ENCODE measurements around the gene ADCY10. TPM values are rescaled to one million over a fixed set of nuclear protein-coding genes. Genes with fewer than 3 reads are reported as not detected.

The ADCY10 gene
- total RNA-seq, 6 experiments from 2014 or later: 0.43 to 5.8 (median 1.5) TPM

- intact Hi-C loops (cut with DNase I): no loop called here
- Histone ChIP-seq H3K27ac (peak overlapping the region; percentile 20 to 63 (median 53)), H3K4me1 (peaks cover 0 to 80% (median 7%) of the 10 kb centered on the region in 4 donors), H3K4me3 (peak overlapping the region in 2 of 3 donors; percentile 23 to 33), H3K36me3 (peaks cover 0 to under 1% (median 0%) of the 10 kb centered on the region in 4 donors), H3K27me3 (no peaks in the 10 kb centered on the region), H3K9me3 (no peaks in the 10 kb centered on the region)
- ATAC-seq (peak in 1 of 4 donors; percentile 13), DNase-seq (no peak)
- TF ChIP-seq POLR2A (IDR thresholded peaks at IDR 0.05) (no peak), CTCF (IDR thresholded peaks at IDR 0.05) (no peak)
- WGBS (ENCODE audit: insufficient coverage, low coverage, low lambda C conversion rate, missing lambda C conversion rate): 33% methylated on average over 2 of the region's 2 CpGs
Measured at GRCh38 chr1:167928457-167928852, 14.5 kb upstream of the ADCY10 start.

- WGBS (ENCODE audit: insufficient coverage, low coverage, low lambda C conversion rate, missing lambda C conversion rate): 29% methylated on average over 4 of the region's 4 CpGs
- intact Hi-C loops (cut with DNase I): no loop called here
- Histone ChIP-seq H3K27ac (peak overlapping the region; percentile 40 to 63 (median 53)), H3K36me3 (peaks cover 0 to 3% (median 0%) of the 10 kb centered on the region in 4 donors), H3K4me1 (peaks cover 0 to 81% (median 7%) of the 10 kb centered on the region in 4 donors), H3K27me3 (no peaks in the 10 kb centered on the region), H3K4me3 (peak overlapping the region in 2 of 3 donors; percentile 23 to 33), H3K9me3 (no peaks in the 10 kb centered on the region)
- ATAC-seq (peak; percentile 20 to 62 (median 26)), DNase-seq (no peak)
- TF ChIP-seq CTCF (IDR thresholded peaks at IDR 0.05) (no peak), POLR2A (IDR thresholded peaks at IDR 0.05) (no peak)
Measured at GRCh38 chr1:167927046-167927754, 13.3 kb upstream of the ADCY10 start.

- H3K4me3 ChIP-seq: peak overlapping the region in 2 of 3 donors; percentile 5 to 33
- DNase-seq: peak; percentile 50 to 70 (median 62)
Measured at GRCh38 chr1:167926486-167926997, 12.6 kb upstream of the ADCY10 start.

More at GRCh38 chr1:167926486-167926997, 12.6 kb upstream of the ADCY10 start:
- Histone ChIP-seq H3K9me3 (no peaks in the 10 kb centered on the region), H3K36me3 (peaks cover 0 to 3% (median 0%) of the 10 kb centered on the region in 4 donors), H3K27me3 (no peaks in the 10 kb centered on the region), H3K27ac (peak overlapping the region; percentile 40 to 63 (median 53)), H3K4me1 (peaks cover 0 to 81% (median 5%) of the 10 kb centered on the region in 4 donors)
- intact Hi-C loops (cut with DNase I): no loop called here
- TF ChIP-seq CTCF (IDR thresholded peaks at IDR 0.05) (peak; percentile 19 to 40 (median 23)), POLR2A (IDR thresholded peaks at IDR 0.05) (peak; percentile 29)
- 26% methylated on average over 2 of the region's 6 CpGs for WGBS (ENCODE audit: insufficient coverage, low coverage, low lambda C conversion rate, missing lambda C conversion rate)
- ATAC-seq: peak; percentile 82 to 93 (median 90)

Data from right lobe of liver (tissue), 6 donors.